ENCODE measurements around the gene DGKD.

- no peak for TF ChIP-seq CTCF (IDR thresholded peaks at IDR 0.05)
- TF ChIP-seq POLR2AphosphoS5 (IDR thresholded peaks at IDR 0.05) = no peak
- no peak for TF ChIP-seq POLR2A (IDR thresholded peaks at IDR 0.05)
Observed at GRCh38 chr2:233444501-233444900, 90.2 kb downstream of the DGKD start.
